HepG2 (cell line): ENCODE measurements around the gene FBP1. TPM values are rescaled to one million over a fixed set of nuclear protein-coding genes. Genes with fewer than 3 reads are reported as not detected.

ENCODE experiments used
- NR2C2 ChIP-seq: sonication (generic); formaldehyde crosslinking; IDR thresholded peaks from 2 replicates; pipeline ENCODE4 v1.4.0; 2020; ENCODE audit warnings: missing genetic modification reagents, mild to moderate bottlenecking, moderate library complexity, borderline replicate concordance
- PAX8 ChIP-seq: sonication (generic); formaldehyde crosslinking; IDR thresholded peaks from 2 replicates; pipeline ENCODE4 v1.8.0; 2022; ENCODE audit warnings: mild to moderate bottlenecking, missing genetic modification reagents, borderline replicate concordance
- SNAI1 ChIP-seq: sonication (generic); formaldehyde crosslinking; IDR thresholded peaks from 2 replicates; pipeline ENCODE4 v1.5.0; 2020; ENCODE audit warnings: mild to moderate bottlenecking, missing genetic modification reagents, borderline replicate concordance
- TBX3 ChIP-seq: fragments of 450-650 bp; IDR thresholded peaks from 2 replicates; pipeline ENCODE4 v1.6.1; 2017; ENCODE audit warnings: antibody characterized with exemption, mild to moderate bottlenecking, inconsistent platforms, borderline replicate concordance
- THYN1 ChIP-seq: sonication (generic); formaldehyde crosslinking; IDR thresholded peaks from 2 replicates; pipeline ENCODE4 v1.8.1; 2023; ENCODE audit warnings: low read depth, mild to moderate bottlenecking, moderate library complexity, missing genetic modification reagents, borderline replicate concordance
- ZNF326 ChIP-seq: sonication (generic); formaldehyde crosslinking; IDR thresholded peaks from 2 replicates; pipeline ENCODE4 v1.4.0; 2020; ENCODE audit warnings: missing genetic modification reagents, borderline replicate concordance
- ZNF337 ChIP-seq: sonication (generic); formaldehyde crosslinking; IDR thresholded peaks from 2 replicates; pipeline ENCODE4 v1.5.1; 2020; ENCODE audit warnings: missing genetic modification reagents, low read depth, mild to moderate bottlenecking, borderline replicate concordance
- ZNF550 ChIP-seq: sonication (generic); formaldehyde crosslinking; IDR thresholded peaks from 2 replicates; pipeline ENCODE4 v1.4.0; 2020; ENCODE audit warnings: mild to moderate bottlenecking, missing genetic modification reagents, borderline replicate concordance
- ZNF552 ChIP-seq: sonication (generic); formaldehyde crosslinking; IDR thresholded peaks from 2 replicates; pipeline ENCODE4 v1.9.0; 2022; ENCODE audit warnings: missing genetic modification reagents, mild to moderate bottlenecking, borderline replicate concordance
- ZNF557 ChIP-seq: sonication (generic); formaldehyde crosslinking; IDR thresholded peaks from 2 replicates; pipeline ENCODE4 v1.4.0; 2020; ENCODE audit warnings: missing genetic modification reagents
- polyA plus RNA-seq, 8 experiments: library from polyadenylated mRNA; depleted of rRNA in 3 of 8; stranded (reverse) in 7 of 8; unstranded in 1 of 8; fragments of >200 nt; fragmentation: Illumina TruSeq in 4 of 8; extraction: Trizol in 4 of 8; gene quantifications; 2 replicates each; pipeline versions ENCODE4 v1.2.1 to v1.2.3, GENCODE V29; 2011 to 2016; ENCODE audit warnings: low read depth in 4 of 8, missing spikeins in 1 of 8, mixed read lengths in 1 of 8; ENCODE audit not compliant: insufficient read depth in 1 of 8
- total RNA-seq, 5 experiments: library from RNA; depleted of rRNA; stranded (reverse); fragments of >200 nt; fragmentation: Illumina TruSeq; extraction: Trizol; gene quantifications; 2 replicates each; pipeline ENCODE4 v1.2.3, GENCODE V29; 2016; ENCODE audit warnings: low read depth in 1 of 5
- TF ChIP-seq, protein P1 (sequence below): sonication (generic); formaldehyde crosslinking; IDR thresholded peaks from 2 replicates; pipeline ENCODE4 v1.5.0; 2020; ENCODE audit warnings: mild to moderate bottlenecking, missing genetic modification reagents, borderline replicate concordance
- TF ChIP-seq, protein P2 (sequence below): IDR thresholded peaks from 2 replicates; pipeline ENCODE4 v1.6.1; 2016
- TF ChIP-seq, protein P3 (sequence below): sonication (generic); formaldehyde crosslinking; IDR thresholded peaks from 2 replicates; pipeline ENCODE4 v1.4.0; 2020; ENCODE audit warnings: mild to moderate bottlenecking, missing genetic modification reagents

FBP1 gene
- total and polyA plus RNA-seq, 2 of the 13 experiments (the other 11 are each of a cell fraction or from before 2014, with no cell fraction given), result 0.29 to 0.53 TPM

DNA sequence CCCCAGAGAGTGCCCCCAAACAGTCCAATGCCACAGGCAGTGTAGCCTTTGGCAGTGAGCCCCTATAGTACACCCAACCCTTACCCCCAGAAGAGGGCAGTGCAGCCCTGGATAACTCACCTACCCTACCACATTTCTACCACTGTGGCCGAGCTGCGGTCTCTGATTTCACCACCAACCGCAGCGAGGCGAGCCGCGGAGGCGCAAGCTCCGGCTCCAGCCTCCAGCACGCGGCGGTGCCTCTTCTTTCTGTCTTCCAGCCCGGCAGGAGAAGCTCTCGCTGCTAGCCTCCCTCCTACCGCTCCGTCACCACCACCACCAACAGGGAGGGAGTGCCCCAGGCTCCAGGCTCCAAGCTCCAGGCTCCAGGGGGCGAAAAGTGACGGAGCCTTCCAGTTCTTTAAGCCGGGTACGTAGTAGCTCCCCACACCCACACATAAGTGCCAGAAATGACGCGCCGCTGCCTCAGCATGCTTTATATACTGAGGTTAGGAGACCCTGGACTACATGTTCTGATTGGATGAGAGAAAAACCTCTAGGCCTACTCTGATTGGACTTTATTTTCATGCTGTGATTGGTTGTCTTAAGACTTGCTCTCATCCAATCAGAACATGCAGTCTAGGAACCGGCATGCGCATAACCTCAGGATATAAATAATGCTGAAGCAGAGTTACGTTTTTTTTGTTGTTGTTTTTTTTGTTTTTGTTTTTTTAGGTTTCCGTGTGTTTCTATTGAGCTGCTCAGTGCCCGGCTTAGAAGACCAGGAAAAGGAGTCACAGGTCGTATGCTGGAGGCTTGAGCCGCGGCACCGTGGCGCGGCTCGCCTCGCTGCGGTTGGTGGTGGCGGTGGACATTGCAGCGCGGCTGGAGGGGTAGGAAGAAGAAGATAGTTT, 84.6 kb downstream of the FBP1 start, which contains the start of gene PCAT7 (continued):
- TF ChIP-seq, protein P1, sequence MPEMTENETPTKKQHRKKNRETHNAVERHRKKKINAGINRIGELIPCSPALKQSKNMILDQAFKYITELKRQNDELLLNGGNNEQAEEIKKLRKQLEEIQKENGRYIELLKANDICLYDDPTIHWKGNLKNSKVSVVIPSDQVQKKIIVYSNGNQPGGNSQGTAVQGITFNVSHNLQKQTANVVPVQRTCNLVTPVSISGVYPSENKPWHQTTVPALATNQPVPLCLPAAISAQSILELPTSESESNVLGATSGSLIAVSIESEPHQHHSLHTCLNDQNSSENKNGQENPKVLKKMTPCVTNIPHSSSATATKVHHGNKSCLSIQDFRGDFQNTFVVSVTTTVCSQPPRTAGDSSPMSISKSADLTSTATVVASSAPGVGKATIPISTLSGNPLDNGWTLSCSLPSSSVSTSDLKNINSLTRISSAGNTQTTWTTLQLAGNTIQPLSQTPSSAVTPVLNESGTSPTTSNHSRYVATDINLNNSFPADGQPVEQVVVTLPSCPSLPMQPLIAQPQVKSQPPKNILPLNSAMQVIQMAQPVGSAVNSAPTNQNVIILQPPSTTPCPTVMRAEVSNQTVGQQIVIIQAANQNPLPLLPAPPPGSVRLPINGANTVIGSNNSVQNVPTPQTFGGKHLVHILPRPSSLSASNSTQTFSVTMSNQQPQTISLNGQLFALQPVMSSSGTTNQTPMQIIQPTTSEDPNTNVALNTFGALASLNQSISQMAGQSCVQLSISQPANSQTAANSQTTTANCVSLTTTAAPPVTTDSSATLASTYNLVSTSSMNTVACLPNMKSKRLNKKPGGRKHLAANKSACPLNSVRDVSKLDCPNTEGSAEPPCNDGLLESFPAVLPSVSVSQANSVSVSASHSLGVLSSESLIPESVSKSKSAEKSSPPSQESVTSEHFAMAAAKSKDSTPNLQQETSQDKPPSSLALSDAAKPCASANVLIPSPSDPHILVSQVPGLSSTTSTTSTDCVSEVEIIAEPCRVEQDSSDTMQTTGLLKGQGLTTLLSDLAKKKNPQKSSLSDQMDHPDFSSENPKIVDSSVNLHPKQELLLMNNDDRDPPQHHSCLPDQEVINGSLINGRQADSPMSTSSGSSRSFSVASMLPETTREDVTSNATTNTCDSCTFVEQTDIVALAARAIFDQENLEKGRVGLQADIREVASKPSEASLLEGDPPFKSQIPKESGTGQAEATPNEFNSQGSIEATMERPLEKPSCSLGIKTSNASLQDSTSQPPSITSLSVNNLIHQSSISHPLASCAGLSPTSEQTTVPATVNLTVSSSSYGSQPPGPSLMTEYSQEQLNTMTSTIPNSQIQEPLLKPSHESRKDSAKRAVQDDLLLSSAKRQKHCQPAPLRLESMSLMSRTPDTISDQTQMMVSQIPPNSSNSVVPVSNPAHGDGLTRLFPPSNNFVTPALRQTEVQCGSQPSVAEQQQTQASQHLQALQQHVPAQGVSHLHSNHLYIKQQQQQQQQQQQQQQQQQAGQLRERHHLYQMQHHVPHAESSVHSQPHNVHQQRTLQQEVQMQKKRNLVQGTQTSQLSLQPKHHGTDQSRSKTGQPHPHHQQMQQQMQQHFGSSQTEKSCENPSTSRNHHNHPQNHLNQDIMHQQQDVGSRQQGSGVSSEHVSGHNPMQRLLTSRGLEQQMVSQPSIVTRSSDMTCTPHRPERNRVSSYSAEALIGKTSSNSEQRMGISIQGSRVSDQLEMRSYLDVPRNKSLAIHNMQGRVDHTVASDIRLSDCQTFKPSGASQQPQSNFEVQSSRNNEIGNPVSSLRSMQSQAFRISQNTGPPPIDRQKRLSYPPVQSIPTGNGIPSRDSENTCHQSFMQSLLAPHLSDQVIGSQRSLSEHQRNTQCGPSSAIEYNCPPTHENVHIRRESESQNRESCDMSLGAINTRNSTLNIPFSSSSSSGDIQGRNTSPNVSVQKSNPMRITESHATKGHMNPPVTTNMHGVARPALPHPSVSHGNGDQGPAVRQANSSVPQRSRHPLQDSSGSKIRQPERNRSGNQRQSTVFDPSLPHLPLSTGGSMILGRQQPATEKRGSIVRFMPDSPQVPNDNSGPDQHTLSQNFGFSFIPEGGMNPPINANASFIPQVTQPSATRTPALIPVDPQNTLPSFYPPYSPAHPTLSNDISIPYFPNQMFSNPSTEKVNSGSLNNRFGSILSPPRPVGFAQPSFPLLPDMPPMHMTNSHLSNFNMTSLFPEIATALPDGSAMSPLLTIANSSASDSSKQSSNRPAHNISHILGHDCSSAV, result no peak
- TF ChIP-seq ZNF337 (CRISPR knock-in tag), result peak; percentile 59; the same call in 1 of the 2 replicates
- TF ChIP-seq SNAI1, result no peak
- TF ChIP-seq ZNF550 (CRISPR knock-in tag), result no peak
- no peak for TF ChIP-seq PAX8 (CRISPR knock-in tag)
- no peak for TF ChIP-seq THYN1 (CRISPR knock-in tag)
- peak; percentile 40; the same call in 1 of the 2 replicates for TF ChIP-seq NR2C2 (CRISPR knock-in tag)
- TF ChIP-seq TBX3, result no peak
- TF ChIP-seq ZNF326 (CRISPR knock-in tag), result no peak
- TF ChIP-seq ZNF557 (CRISPR knock-in tag), result no peak
- TF ChIP-seq, protein P2, sequence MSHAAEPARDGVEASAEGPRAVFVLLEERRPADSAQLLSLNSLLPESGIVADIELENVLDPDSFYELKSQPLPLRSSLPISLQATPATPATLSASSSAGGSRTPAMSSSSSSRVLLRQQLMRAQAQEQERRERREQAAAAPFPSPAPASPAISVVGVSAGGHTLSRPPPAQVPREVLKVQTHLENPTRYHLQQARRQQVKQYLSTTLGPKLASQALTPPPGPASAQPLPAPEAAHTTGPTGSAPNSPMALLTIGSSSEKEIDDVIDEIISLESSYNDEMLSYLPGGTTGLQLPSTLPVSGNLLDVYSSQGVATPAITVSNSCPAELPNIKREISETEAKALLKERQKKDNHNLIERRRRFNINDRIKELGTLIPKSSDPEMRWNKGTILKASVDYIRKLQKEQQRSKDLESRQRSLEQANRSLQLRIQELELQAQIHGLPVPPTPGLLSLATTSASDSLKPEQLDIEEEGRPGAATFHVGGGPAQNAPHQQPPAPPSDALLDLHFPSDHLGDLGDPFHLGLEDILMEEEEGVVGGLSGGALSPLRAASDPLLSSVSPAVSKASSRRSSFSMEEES (CRISPR knock-in tag), result no peak; the same call in 1 of the 2 replicates
- TF ChIP-seq, protein P3, sequence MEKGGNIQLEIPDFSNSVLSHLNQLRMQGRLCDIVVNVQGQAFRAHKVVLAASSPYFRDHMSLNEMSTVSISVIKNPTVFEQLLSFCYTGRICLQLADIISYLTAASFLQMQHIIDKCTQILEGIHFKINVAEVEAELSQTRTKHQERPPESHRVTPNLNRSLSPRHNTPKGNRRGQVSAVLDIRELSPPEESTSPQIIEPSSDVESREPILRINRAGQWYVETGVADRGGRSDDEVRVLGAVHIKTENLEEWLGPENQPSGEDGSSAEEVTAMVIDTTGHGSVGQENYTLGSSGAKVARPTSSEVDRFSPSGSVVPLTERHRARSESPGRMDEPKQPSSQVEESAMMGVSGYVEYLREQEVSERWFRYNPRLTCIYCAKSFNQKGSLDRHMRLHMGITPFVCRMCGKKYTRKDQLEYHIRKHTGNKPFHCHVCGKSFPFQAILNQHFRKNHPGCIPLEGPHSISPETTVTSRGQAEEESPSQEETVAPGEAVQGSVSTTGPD (CRISPR knock-in tag), result 0 out of 2 replicates have a peak, but pooled peaks have one; percentile 38
- TF ChIP-seq ZNF552, result no peak
